ENCODE measurements around the gene NT5E.

GRCh38 chr6:85460921-85461797 lies 11.3 kb downstream of the NT5E start:
- TF ChIP-seq CTCF (IDR thresholded peaks at IDR 0.05; ENCODE audit: low read length): no peak
- TF ChIP-seq EZH2 (IDR thresholded peaks at IDR 0.05; ENCODE audit: borderline replicate concordance, low read length): no peak

Data from OCI-LY1 (cell line).